Psoas muscle (tissue), 8 donors: ENCODE results near the gene MAP3K1. TPM values are rescaled to one million over a fixed set of nuclear protein-coding genes. Genes with fewer than 3 reads are reported as not detected.

Experiments
- ATAC-seq, 4 donors: fragments of 200-7000 bp; cut with Tn5 transposase; one replicate each; pipeline ENCODE4 v1.9.1; 2020; ENCODE audit warnings: moderate library complexity in 3 of 4, mild to moderate bottlenecking in 2 of 4
- DNase-seq, 2 donors: peaks; one replicate each; pipeline ENCODE4 v3.0.0-alpha.2; 2020
- H3K27ac ChIP-seq: fragments of 200-600 bp; one replicate; pipeline ENCODE4 v1.8.0; 2022
- H3K27me3 ChIP-seq, 3 donors: fragments of 200-600 bp in 1 of 3; one replicate each; pipeline versions ENCODE4 v1.6.1 to v1.8.0; 2013 to 2022; ENCODE audit warnings: low read length in 2 of 3, mild to moderate bottlenecking in 2 of 3, moderate library complexity in 1 of 3; ENCODE audit not compliant: insufficient read depth in 3 of 3
- H3K36me3 ChIP-seq, 2 donors: fragments of 200-600 bp in 1 of 2; one replicate each; pipeline versions ENCODE4 v1.6.1 to v1.8.0; 2013 to 2022; ENCODE audit warnings: low read depth in 1 of 2, mild to moderate bottlenecking in 1 of 2, moderate library complexity in 1 of 2; ENCODE audit not compliant: insufficient read depth in 1 of 2
- H3K4me1 ChIP-seq: fragments of 200-600 bp; one replicate; pipeline ENCODE4 v1.8.0; 2022
- H3K4me3 ChIP-seq: fragments of 200-600 bp; one replicate; pipeline ENCODE4 v1.8.0; 2022; ENCODE audit warnings: mild to moderate bottlenecking
- H3K9me3 ChIP-seq: fragments of 200-600 bp; one replicate; pipeline ENCODE4 v1.8.0; 2022
- CTCF ChIP-seq: fragments of 200-600 bp; IDR thresholded peaks from one replicate; pipeline ENCODE4 v1.8.0; 2022; ENCODE audit warnings: antibody characterized with exemption
- WGBS, 3 donors: extraction: QIAGEN DNeasy Blood & Tissue Kit; methylation state at CpG; one replicate each; pipeline versions ENCODE4 v1.1.6 to v1.1.7; 2013; 5-methylcytosine and 5-hydroxymethylcytosine counted together
- intact Hi-C, 2 donors: fragments of 100-400 bp; cut with DNase I; formaldehyde crosslinking; loops; one replicate each; pipeline versions ENCODE4 v1.11.0 to v1.14.2; 2022
- polyA plus RNA-seq, 3 donors: library from polyadenylated mRNA; stranded (reverse); fragments of 200-250 nt; gene quantifications; one replicate each; pipeline ENCODE4 v1.2.3, GENCODE V29; 2013
- total RNA-seq, 4 donors: library from RNA; stranded (reverse); fragmentation: NEBNext Ultra II Directional in 2 of 4; extraction: Animal tissue kit (Norgen Biotek cat#: 25700) in 2 of 4; gene quantifications; one replicate each; pipeline versions ENCODE4 v1.2.1 to v1.2.4, GENCODE V29; 2021 to 2023
- donor health status: healthy with polysubstance abuse.
- donor health status: DM: no; HTN: no; CAD: no; lungs with moderate emphysema.
- donor health status: Bipolar disorder and iron deficiency.
- donor health status: healthy.
- donor health status: DM: yes; HTN: yes; CAD: no.
- donor health status: DM: no; HTN: no; CAD: no.
- donor health status: DM: no; HTN: no; CAD: no.
- donor health status: DM: yes; HTN: yes; CAD: no.

Gene MAP3K1
- total and polyA plus RNA-seq, 7 donors: 0.97 to 5.2 (median 3.0) TPM

GRCh38 chr5:56896763-56897162 is 81.4 kb downstream of the MAP3K1 start:
- intact Hi-C loops: no loop called here
- no peak overlapping the region for H3K27ac ChIP-seq
- ATAC-seq: no peak
- 95 to 99% (median 99%) methylated on average over 4 of the region's 4 CpGs for WGBS, 3 donors
- TF ChIP-seq CTCF: no peak
- DNase-seq: no peak
- no peaks in the 10 kb centered on the region for H3K27me3 ChIP-seq
- no peak overlapping the region for H3K4me3 ChIP-seq
- H3K9me3 ChIP-seq: peaks cover under 1% of the 10 kb centered on the region
- H3K4me1 ChIP-seq: no peaks in the 10 kb centered on the region
- H3K36me3 ChIP-seq: peaks cover 5 to 26% of the 10 kb centered on the region in 2 donors

- Histone ChIP-seq H3K4me3 (no peak overlapping the region), H3K27ac (no peak overlapping the region), H3K9me3 (no peaks in the 10 kb centered on the region), H3K27me3 (no peaks in the 10 kb centered on the region), H3K4me1 (no peaks in the 10 kb centered on the region), H3K36me3 (peaks cover 5 to 18% of the 10 kb centered on the region in 2 donors)
- 84 to 88% (median 86%) methylated on average over 4 of the region's 4 CpGs for WGBS, 3 donors
- no peak for TF ChIP-seq CTCF
- intact Hi-C loops: no loop called here
- ATAC-seq (no peak), DNase-seq (no peak)
These were observed 82.9 kb downstream of the MAP3K1 start for GRCh38 chr5:56898213-56898612.

DNA sequence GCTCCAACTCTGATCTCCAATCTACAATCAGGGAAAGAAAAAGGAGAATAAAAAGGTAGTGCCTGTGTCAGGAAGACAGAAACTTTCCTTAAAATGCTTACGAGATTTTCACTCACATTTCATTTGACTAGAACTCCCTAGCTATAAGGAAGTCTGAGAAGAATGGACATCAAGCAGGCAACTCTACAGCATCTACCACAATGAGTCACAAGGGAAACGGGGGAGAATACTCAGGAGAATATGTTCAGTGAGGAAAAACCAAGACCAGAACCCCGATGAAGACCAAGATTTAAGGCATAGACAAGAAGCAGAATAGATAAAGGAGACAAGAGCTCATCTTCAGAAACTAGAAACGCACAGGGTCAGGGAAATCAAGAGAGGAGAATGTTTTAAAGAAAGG is 85.0 kb downstream of the MAP3K1 start:
- intact Hi-C loops: loop anchor here (2.0 to 10.0 kb wide), 4 partner anchors 320 to 1564 kb away; partner anchors contain the start of gene PLK2 (in 1 of the 2)
- ATAC-seq: no peak
- 60 to 70% (median 63%) methylated on average over 4 of the region's 4 CpGs for WGBS, 3 donors
- Histone ChIP-seq H3K27me3 (no peaks in the 10 kb centered on the region), H3K4me1 (no peaks in the 10 kb centered on the region), H3K36me3 (no peaks in the 10 kb centered on the region), H3K27ac (no peak overlapping the region), H3K9me3 (no peaks in the 10 kb centered on the region), H3K4me3 (no peak overlapping the region)
- DNase-seq: no peak
- no peak for TF ChIP-seq CTCF

- ATAC-seq (peak; percentile 39 to 90 (median 69)), DNase-seq (no peak)
- 31 to 33% (median 32%) methylated on average over 3 of the region's 3 CpGs for WGBS, 3 donors
- Histone ChIP-seq H3K9me3 (no peaks in the 10 kb centered on the region), H3K36me3 (no peaks in the 10 kb centered on the region), H3K27ac (no peak overlapping the region), H3K4me3 (no peak overlapping the region), H3K4me1 (no peaks in the 10 kb centered on the region), H3K27me3 (no peaks in the 10 kb centered on the region)
- TF ChIP-seq CTCF: peak; percentile 73
- intact Hi-C loops: loop anchor here (2.0 to 10.0 kb wide), 4 partner anchors 320 to 1564 kb away; partner anchors contain the start of gene PLK2 (in 1 of the 2)
These were observed 85.7 kb downstream of the MAP3K1 start for GRCh38 chr5:56900858-56901578.
